GM19025 (cell line): ENCODE results near the gene APOA1.
"Not testable (repeated sequence)": the region's sequence is repeated elsewhere in the genome, so short reads cannot be mapped to it uniquely, and the experiment has no call there.

Source experiments
- ATAC-seq: cut with Tn5 transposase; IDR thresholded peaks from one replicate; pipeline ENCODE4 v1.9.1; 2021; ENCODE audit warnings: mild to moderate bottlenecking, low read depth, moderate library complexity; ENCODE audit not compliant: unreplicated experiment

The APOA1 gene

DNA sequence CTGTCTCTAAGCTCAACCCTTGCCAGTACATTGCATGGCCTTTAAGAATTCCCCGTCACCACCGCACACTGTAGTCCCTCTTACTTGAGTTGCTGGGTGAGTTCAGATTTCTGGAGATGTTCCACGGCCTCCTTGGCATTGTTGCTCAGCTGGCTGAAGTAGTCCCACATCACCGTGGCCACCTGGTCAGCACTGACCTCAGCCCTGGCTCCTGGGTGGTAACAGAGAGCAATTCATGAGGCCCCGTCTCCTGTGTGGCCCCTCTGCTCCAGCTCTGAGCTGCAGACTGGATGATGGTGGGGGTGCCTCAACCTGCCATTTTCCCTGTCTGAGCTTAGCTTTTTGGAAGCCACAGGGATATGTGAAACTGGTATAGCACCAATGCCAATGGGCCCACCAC lies 14.8 kb downstream of the APOA1 start:
- ATAC-seq, result no peak

- no peak for ATAC-seq
Measured at GRCh38 chr11:116821050-116821918, 16.1 kb downstream of the APOA1 start.

DNA sequence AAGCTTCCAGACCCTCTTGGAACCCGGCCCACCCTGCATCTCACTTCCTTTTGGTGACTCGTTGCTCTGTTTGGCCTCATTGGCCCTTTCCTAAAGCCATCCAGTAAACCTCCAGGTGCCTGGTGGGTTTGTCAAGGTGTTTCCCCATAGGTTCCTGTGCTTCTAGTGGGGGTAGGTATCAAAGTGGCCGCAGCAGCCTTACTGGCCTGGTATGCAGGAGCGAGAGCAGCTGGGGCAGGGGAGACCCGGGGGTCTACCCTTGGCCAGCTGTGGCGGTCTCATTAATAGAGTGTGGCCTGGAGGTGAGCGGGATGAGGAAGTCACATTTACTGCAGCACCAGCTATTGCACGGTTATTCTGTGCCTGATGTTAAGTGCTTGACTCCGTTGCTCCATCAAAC lies 18.4 kb downstream of the APOA1 start:
- ATAC-seq, result no peak

- no peak for ATAC-seq
Measured at GRCh38 chr11:116814502-116814901, 22.9 kb downstream of the APOA1 start.

DNA sequence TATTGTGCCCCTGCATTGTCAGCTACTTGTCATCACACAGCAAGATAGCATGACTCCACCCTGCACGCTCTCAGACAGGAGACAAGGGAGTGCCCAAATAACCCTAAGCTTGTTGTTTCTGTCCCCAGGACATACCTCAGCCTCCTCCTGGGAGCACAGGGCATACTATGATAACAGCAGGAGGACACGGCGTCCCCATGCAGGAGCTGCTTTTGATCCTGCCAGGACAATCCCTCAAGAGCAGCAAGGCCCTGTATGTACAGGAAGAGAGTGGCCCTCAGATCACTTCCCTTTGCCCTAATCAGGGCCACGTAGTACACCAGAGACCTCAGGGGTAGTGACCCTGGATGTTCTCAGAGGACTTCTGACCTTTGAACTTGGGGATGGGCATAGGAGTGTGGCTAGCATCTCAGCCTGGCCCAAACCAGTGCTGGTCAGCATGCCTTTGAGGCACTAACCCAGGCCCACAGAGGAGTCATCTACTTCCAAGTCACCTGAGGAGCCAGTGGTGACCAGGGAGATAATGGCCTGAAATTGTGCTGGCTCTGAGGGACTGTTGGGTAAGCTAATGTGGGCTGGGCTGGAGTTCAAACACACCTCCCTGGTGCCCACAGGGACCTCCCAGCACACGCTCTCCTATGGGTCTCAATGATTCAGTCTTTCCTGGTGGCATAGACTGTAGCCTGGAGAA lies 23.5 kb downstream of the APOA1 start:
- no peak for ATAC-seq

- no peak for ATAC-seq
Measured at GRCh38 chr11:116813170-116813569, 24.3 kb downstream of the APOA1 start.

DNA sequence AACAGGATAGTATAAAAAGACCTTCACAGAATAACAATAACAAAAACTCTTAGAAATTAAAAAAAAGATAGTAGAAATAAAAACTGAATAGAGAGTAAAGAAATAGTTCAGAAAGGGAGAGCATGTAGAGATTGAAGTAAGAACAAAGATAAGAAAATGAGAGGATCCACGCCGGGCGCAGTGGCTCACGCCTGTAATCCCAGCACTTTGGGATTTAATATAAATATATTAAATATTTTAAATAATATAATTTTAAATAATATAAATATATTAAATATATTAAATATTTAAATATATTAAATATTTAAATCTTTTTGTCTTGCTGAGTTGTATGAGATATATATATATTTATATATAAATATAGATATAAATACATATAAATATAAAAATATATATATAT lies 25.3 kb downstream of the APOA1 start:
- ATAC-seq, result no peak

GRCh38 chr11:116811194-116811593 lies 26.2 kb downstream of the APOA1 start:
- ATAC-seq, result no peak

GRCh38 chr11:116808262-116809175 lies 28.9 kb downstream of the APOA1 start:
- no peak for ATAC-seq

- ATAC-seq, result no peak
Measured at GRCh38 chr11:116807601-116808261, 29.7 kb downstream of the APOA1 start.

GRCh38 chr11:116804001-116804400 lies 33.4 kb downstream of the APOA1 start:
- no peak for ATAC-seq

- not testable (repeated sequence) for ATAC-seq
Measured at GRCh38 chr11:116801662-116802061, 35.8 kb downstream of the APOA1 start.

DNA sequence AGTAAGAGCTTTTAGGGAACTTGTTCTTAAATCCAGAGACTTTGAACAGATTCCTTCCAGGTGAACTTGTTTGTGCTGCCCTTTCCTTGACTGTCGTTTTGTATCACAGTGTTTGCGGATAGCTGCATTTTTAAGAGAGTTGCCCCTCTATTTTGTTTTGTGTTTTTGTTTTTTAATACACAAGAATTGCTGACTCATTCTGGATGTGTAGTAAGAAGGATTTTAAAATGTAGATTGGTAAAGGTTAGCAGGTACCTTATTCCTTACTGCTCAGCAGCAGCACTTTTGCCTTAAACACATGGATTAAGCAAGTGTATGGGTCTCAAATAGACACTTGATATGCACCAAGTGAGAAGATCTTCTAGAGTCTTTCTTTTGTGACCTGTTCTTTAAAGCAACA lies 36.8 kb downstream of the APOA1 start:
- no peak for ATAC-seq

GRCh38 chr11:116798368-116798767 lies 39.1 kb downstream of the APOA1 start:
- no peak for ATAC-seq

DNA sequence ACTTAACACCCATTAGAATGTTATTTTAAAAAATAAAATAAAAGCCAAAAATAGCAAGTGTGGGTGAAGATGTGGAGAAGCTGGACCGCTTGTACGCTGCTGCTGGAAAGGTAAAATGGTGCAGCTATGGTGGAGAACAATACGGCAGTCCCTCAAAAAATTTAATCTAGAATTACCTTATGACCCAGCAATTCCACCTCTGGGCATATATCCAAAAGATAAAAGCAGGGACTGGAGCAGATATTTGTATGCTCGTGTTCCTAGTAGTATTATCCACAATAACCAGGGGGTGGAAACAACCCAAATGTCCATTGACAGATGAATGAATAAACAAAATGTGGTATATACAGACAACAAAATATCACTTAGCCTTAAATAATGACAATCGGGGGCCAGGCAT lies 39.6 kb downstream of the APOA1 start:
- no peak for ATAC-seq

- ATAC-seq, result no peak
Measured at GRCh38 chr11:116796548-116796947, 40.9 kb downstream of the APOA1 start.

DNA sequence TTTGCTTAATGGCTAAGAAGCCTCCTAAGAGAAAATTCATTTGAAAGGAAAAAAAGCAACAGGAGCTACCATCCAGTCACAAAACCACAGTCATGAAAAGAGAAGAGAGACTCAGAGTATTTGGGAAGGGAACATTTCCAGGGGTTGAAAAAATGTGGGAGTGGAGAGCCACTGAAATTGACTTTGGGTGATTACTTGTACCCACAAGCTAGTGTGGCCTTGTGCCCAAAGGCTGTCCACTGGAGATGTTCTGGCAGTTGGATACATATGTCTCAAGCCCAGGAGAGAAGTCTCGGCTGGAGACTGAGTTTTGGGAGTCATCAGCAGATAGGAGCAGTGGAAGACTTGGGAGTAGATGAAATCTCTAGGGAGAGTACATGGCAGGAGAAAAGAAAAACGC lies 42.6 kb downstream of the APOA1 start:
- no peak for ATAC-seq

DNA sequence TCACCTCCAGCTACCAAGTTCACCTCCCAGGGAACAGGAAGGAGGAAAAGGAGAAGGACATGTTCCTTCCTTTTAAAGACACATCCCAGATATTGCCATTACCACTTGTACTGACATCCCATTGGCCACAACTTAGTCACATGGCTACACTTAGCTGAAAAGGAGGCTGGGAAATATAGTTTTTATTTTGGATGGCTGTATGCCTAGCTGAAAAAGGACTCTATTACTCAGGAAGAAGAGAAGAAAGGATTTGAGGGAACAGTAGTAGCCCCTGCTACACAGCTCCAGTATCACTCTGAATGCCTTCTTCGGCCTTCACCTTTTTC lies 43.7 kb downstream of the APOA1 start:
- ATAC-seq, result no peak

DNA sequence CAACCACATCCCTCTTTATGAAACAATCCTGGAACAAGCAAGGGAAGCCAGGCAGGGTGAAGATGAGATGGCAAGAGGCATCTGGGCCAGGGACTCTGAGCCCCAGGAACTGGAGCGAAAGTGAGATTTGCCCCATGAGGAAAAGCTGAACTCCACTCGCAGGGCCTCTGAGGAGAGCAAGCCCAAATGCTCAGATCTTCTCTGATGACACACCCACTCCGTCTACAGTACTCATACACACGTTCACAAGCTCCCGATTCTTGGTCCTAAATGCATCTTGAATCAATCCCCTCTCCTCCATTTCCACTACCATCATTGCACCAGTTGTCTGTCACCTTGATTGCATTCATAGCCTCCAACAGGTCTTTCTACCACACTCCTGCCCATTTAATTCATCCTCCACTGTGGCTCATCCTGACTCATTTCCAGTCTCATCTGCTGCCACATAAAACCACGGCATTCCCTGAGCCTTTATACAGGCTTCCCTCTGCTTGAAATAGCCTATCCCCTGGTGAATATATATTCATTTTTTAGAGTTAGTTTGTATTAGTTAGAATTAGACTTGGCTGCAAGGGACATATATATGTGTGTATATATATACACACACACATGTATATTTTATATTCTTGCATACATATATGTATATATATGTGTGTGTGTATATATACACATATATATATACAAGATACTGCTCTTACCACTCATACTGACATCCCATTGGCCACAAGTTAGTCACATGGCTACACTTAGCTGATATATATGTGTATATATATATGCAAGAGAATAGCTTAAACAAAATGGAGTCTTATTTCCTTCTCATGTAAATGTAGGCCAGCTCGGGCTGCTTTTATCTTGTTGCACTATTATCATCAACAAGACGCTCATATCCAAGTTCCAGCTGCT lies 44.3 kb downstream of the APOA1 start:
- no peak for ATAC-seq
